ENCODE measurements around the gene KDM4C. TPM values are rescaled to one million over a fixed set of nuclear protein-coding genes. Genes with fewer than 3 reads are reported as not detected.

The KDM4C gene
- total and polyA plus RNA-seq, 2 of the 8 experiments (the other 6 are each of a cell fraction or from before 2014, with no cell fraction given) = 13.0 to 26.1 TPM

GRCh38 chr9:6711403-6711802 is 46.4 kb upstream of the KDM4C start:
- POLR2A ChIA-PET (ENCODE audit: partially characterized antibody) = interaction anchor here (1.0 kb wide), 1 partner anchor 12 kb away, joined by 3 read pairs; no protein-coding TSS in a partner anchor
- no peak for FAIRE-seq

More at GRCh38 chr9:6711403-6711802, 46.4 kb upstream of the KDM4C start:
- Histone ChIP-seq H3K27me3 (replicated peaks in 1 of 4; ENCODE audit: control insufficient read depth in 3 of 4, extremely low read depth in 1 of 4, insufficient read depth in 3 of 4, low read length in 3 of 4) (no peaks in the 10 kb centered on the region), H2BK20ac (ENCODE audit: low read length) (no peak overlapping the region), H3K4me3 (ENCODE audit: extremely low read depth in 1 of 4, insufficient read depth in 2 of 4, low read depth in 3 of 4, low read length in 4 of 4) (no peak overlapping the region), H3K4me1 (replicated peaks in 1 of 4; ENCODE audit: control insufficient read depth in 3 of 4, insufficient read depth in 4 of 4, low read length in 3 of 4) (peaks cover 0 to 3% (median 0%) of the 10 kb centered on the region in 4 experiments; a peak in 1 of 7 replicates), H2AK5ac (ENCODE audit: low read depth, low read length) (no peak overlapping the region), H3K23me2 (ENCODE audit: low read depth, low read length) (no peaks in the 10 kb centered on the region), H2BK15ac (ENCODE audit: low read length) (no peak overlapping the region), H3K36me3 (ENCODE audit: control insufficient read depth in 2 of 4, insufficient read depth in 4 of 4, low read length in 3 of 4) (no peaks in the 10 kb centered on the region), H2AFZ (ENCODE audit: low read length) (no peak overlapping the region), H4K8ac (ENCODE audit: extremely low read depth, insufficient read depth, low read length) (no peak overlapping the region), H3K18ac (ENCODE audit: extremely low read depth, low read length) (no peak overlapping the region), H3K27ac (ENCODE audit: low read depth, low read length) (no peak overlapping the region), H3K79me2 (ENCODE audit: control insufficient read depth in 1 of 2, insufficient read depth in 2 of 2, low read length in 2 of 2) (no peaks in the 10 kb centered on the region), H4K20me1 (replicated peaks in 1 of 2; ENCODE audit: control insufficient read depth in 1 of 2, insufficient read depth in 2 of 2, low read length in 2 of 2) (no peaks in the 10 kb centered on the region), H3K9ac (replicated peaks in 1 of 4; ENCODE audit: extremely low read depth in 1 of 4, low read depth in 3 of 4, low read length in 3 of 4) (no peak overlapping the region), H3K23ac (ENCODE audit: insufficient read length) (no peak overlapping the region), H3K4ac (replicated peaks; ENCODE audit: insufficient read length, low read depth, low read length) (no peak overlapping the region), H3K79me1 (ENCODE audit: low read depth, low read length) (no peaks in the 10 kb centered on the region), H2BK120ac (replicated peaks; ENCODE audit: low read depth, low read length) (no peak overlapping the region), H2BK5ac (ENCODE audit: low read depth, low read length) (no peak overlapping the region), H3K4me2 (ENCODE audit: insufficient read depth in 1 of 2, low read depth in 2 of 2, low read length in 2 of 2) (no peak overlapping the region), H3K14ac (ENCODE audit: insufficient read length) (no peak overlapping the region), H2BK12ac (ENCODE audit: low read depth, low read length) (no peak overlapping the region), H3K9me3 (ENCODE audit: insufficient read depth in 2 of 2, low read depth in 1 of 2, low read length in 1 of 2) (no peaks in the 10 kb centered on the region), H4K91ac (replicated peaks; ENCODE audit: insufficient read length, low read length) (no peak overlapping the region), H3K56ac (replicated peaks; ENCODE audit: insufficient read length, low read depth, low read length) (no peak overlapping the region), H4K5ac (ENCODE audit: insufficient read length, low read depth, low read length) (no peak overlapping the region)
- CTCF ChIA-PET (ENCODE audit: partially characterized antibody) = interaction anchor here (0.9 kb wide), 1 partner anchor 112 kb away, joined by 3 read pairs; no protein-coding TSS in a partner anchor
- 92% methylated on average over 3 of the region's 3 CpGs; no CpG with 5 or more reads in 1 of the 2 experiments for WGBS, 2 experiments (ENCODE audit: extremely low coverage in 1 of 2, insufficient coverage in 1 of 2, insufficient read length in 1 of 2, insufficient replicate concordance in 2 of 2, low coverage in 1 of 2, low lambda C conversion rate in 2 of 2, missing lambda C conversion rate in 1 of 2)
- no peak for DNase-seq (ENCODE audit: low read depth in 1 of 2, low spot score in 2 of 2)
- TF ChIP-seq YY1 (IDR thresholded peaks at IDR 0.05; ENCODE audit: low read depth, low read length) (no peak), CTCF (IDR thresholded peaks at IDR 0.05; ENCODE audit: control extremely low read depth in 1 of 3, insufficient read depth in 1 of 3, low read depth in 1 of 3, low read length in 3 of 3) (no peak), POLR2A (IDR thresholded peaks at IDR 0.05; ENCODE audit: control extremely low read depth in 1 of 2, low read depth in 2 of 2, low read length in 2 of 2) (no peak), EZH2 (IDR thresholded peaks at IDR 0.05; ENCODE audit: low read depth, low read length, severe bottlenecking) (no peak)

All from H1 (cell line).